B cell (primary cell): ENCODE data around the gene SH3RF3. TPM values are rescaled to one million over a fixed set of nuclear protein-coding genes. Genes with fewer than 3 reads are reported as not detected.
A peak's percentile ranks its signal among the peaks of the same experiment; 100 is the strongest.

Source experiments
- ATAC-seq: fragments of 200-7000 bp; cut with Tn5 transposase; one replicate; pipeline ENCODE4 v1.10.0; 2021; ENCODE audit warnings: low read depth, mild to moderate bottlenecking, moderate number of reproducible peaks, moderate library complexity
- CTCF ChIA-PET: fragments of 350-600 bp; sonication (Branson Sonifier 250); formaldehyde crosslinking; loops from one replicate; lab custom pipeline; 2021; ENCODE audit warnings: antibody characterized with exemption, inconsistent platforms; lab: Charles Lee
- POLR2A ChIA-PET: fragments of 350-600 bp; sonication (Branson Sonifier 250); formaldehyde crosslinking; loops from one replicate; lab custom pipeline; 2021; ENCODE audit warnings: antibody characterized with exemption; lab: Charles Lee
- DNase-seq: peaks from one replicate; pipeline ENCODE4 v3.0.0; 2013
- H2AFZ ChIP-seq: 2 replicates; pipeline ENCODE4 v1.6.1; 2012; ENCODE audit warnings: mild to moderate bottlenecking, low read depth, low read length; ENCODE audit not compliant: insufficient read depth, poor library complexity, severe bottlenecking
- H3K27ac ChIP-seq, 2 donors: 1 replicate in 1 of 2; 2 replicates in 1 of 2; pipeline ENCODE4 v1.5.1; 2012 to 2013; ENCODE audit warnings: low read length in 2 of 2, mild to moderate bottlenecking in 2 of 2, moderate library complexity in 1 of 2
- H3K27me3 ChIP-seq, 4 experiments: fragments of 200-600 bp in 1 of 4; sonication (generic) in 1 of 4; replicated peaks in 1 of 4; 1 replicate in 2 of 4; 2 replicates in 2 of 4; pipeline versions ENCODE4 v1.6.1 to v1.7.0; 2013 to 2016; ENCODE audit warnings: low read length in 3 of 4, mild to moderate bottlenecking in 2 of 4, mixed read lengths in 1 of 4, moderate library complexity in 1 of 4; ENCODE audit not compliant: insufficient read depth in 4 of 4, control insufficient read depth in 3 of 4; ENCODE audit errors: control extremely low read depth in 1 of 4
- H3K36me3 ChIP-seq, 2 experiments: replicated peaks in 1 of 2; 1 replicate in 1 of 2; 2 replicates in 1 of 2; pipeline versions ENCODE4 v1.6.1 to v1.7.1; 2013; ENCODE audit warnings: low read length in 1 of 2; ENCODE audit not compliant: insufficient read depth in 2 of 2, control insufficient read depth in 1 of 2; ENCODE audit errors: control extremely low read depth in 1 of 2, extremely low read depth in 1 of 2
- H3K4me1 ChIP-seq, 2 donors: fragments of 200-600 bp in 1 of 2; sonication (generic) in 1 of 2; 1 replicate in 1 of 2; 2 replicates in 1 of 2; pipeline versions ENCODE4 v1.5.1 to v1.6.1; 2013 to 2017; ENCODE audit warnings: low read length in 2 of 2; ENCODE audit not compliant: control insufficient read depth in 2 of 2, insufficient read depth in 2 of 2
- H3K4me2 ChIP-seq: replicated peaks from 2 replicates; pipeline ENCODE3; 2012; ENCODE audit warnings: mild to moderate bottlenecking, low read depth, low read length; ENCODE audit not compliant: poor library complexity, severe bottlenecking
- H3K4me3 ChIP-seq, 5 experiments: fragments of 200-600 bp in 1 of 5; sonication (generic) in 1 of 5; 1 replicate in 3 of 5; 2 replicates in 2 of 5; pipeline versions ENCODE4 v1.5.1 to v1.7.0; 2011 to 2016; ENCODE audit warnings: low read length in 4 of 5, mild to moderate bottlenecking in 4 of 5, low read depth in 2 of 5, control low read depth in 1 of 5, moderate library complexity in 1 of 5; ENCODE audit not compliant: insufficient read depth in 1 of 5; ENCODE audit errors: control extremely low read depth in 1 of 5, extremely low read depth in 1 of 5
- H3K79me2 ChIP-seq: fragments of 200-600 bp; sonication (generic); one replicate; pipeline ENCODE4 v1.6.0; 2016; ENCODE audit warnings: low read length; ENCODE audit not compliant: control insufficient read depth, insufficient read depth
- H3K9ac ChIP-seq: fragments of 200-600 bp; sonication (generic); 2 replicates; pipeline ENCODE4 v1.6.1; 2017; ENCODE audit warnings: mild to moderate bottlenecking, low read length, moderate library complexity
- H3K9me3 ChIP-seq, 3 donors: one replicate each; pipeline versions ENCODE4 v1.6.1 to v1.7.1; 2013; ENCODE audit warnings: low read length in 2 of 3; ENCODE audit not compliant: control insufficient read depth in 2 of 3, insufficient read depth in 1 of 3; ENCODE audit errors: control extremely low read depth in 1 of 3
- H4K20me1 ChIP-seq: 2 replicates; pipeline ENCODE4 v1.6.0; 2012; ENCODE audit warnings: mild to moderate bottlenecking, low read length; ENCODE audit not compliant: insufficient read depth, control insufficient read depth, poor library complexity, severe bottlenecking
- H3K27ac Mint-ChIP-seq: one replicate; pipeline ENCODE4 v1.8.0; 2021; ENCODE audit warnings: mixed read lengths
- H3K27me3 Mint-ChIP-seq: one replicate; pipeline ENCODE4 v1.8.0; 2021; ENCODE audit warnings: mixed read lengths
- H3K4me1 Mint-ChIP-seq: one replicate; pipeline ENCODE4 v1.8.0; 2021; ENCODE audit warnings: mixed read lengths
- H3K4me3 Mint-ChIP-seq: one replicate; pipeline ENCODE4 v1.8.0; 2021; ENCODE audit warnings: mixed read lengths
- H3K9me3 Mint-ChIP-seq: one replicate; pipeline ENCODE4 v1.8.0; 2022; ENCODE audit warnings: mixed read lengths; ENCODE audit not compliant: insufficient read depth
- EZH2 ChIP-seq: IDR thresholded peaks from 2 replicates; pipeline ENCODE4 v1.6.1; 2012; ENCODE audit warnings: borderline replicate concordance, low read depth, mild to moderate bottlenecking, moderate library complexity, low read length; ENCODE audit not compliant: insufficient read depth, poor library complexity, severe bottlenecking
- WGBS: methylation state at CpG from one replicate; pipeline ENCODE4 v1.1.5; 2013; ENCODE audit warnings: missing lambda C conversion rate; ENCODE audit not compliant: insufficient coverage; 5-methylcytosine and 5-hydroxymethylcytosine counted together
- intact Hi-C: fragments of 100-400 bp; cut with micrococcal nuclease; formaldehyde crosslinking; loops from one replicate; pipeline ENCODE4 v1.10.0; 2022
- polyA plus RNA-seq: library from polyadenylated mRNA; depleted of rRNA; stranded (reverse); fragments of >200 nt; gene quantifications from 2 replicates; pipeline ENCODE4 v1.2.3, GENCODE V29; 2012
- total RNA-seq, 2 donors: library from RNA; stranded (reverse); fragments of 120-200 nt in 1 of 2; gene quantifications; 1 replicate in 1 of 2; 2 replicates in 1 of 2; pipeline versions ENCODE4 v1.2.3 to v1.2.4, GENCODE V29; 2013 to 2022
- TF ChIP-seq, protein P1 (sequence below): fragments of 200-600 bp; IDR thresholded peaks from one replicate; pipeline ENCODE4 v1.8.0; 2022; ENCODE audit warnings: antibody characterized with exemption, mild to moderate bottlenecking

The SH3RF3 gene
- total and polyA plus RNA-seq, 2 donors (not counting 1 experiment from before 2014, with no cell fraction given): 0.07 to 1.2 TPM

GRCh38 chr2:109211315-109211714, 82.3 kb downstream of the SH3RF3 start:
- no peak overlapping the region for H3K4me3 ChIP-seq
- peaks cover 0 to 10% (median 0%) of the 10 kb centered on the region in 3 donors for H3K9me3 ChIP-seq
- H3K4me1 ChIP-seq: peaks cover 31 to 38% of the 10 kb centered on the region in 2 donors
- no peak overlapping the region for H3K4me3 Mint-ChIP-seq
- H3K79me2 ChIP-seq: no peaks in the 10 kb centered on the region
- H2AFZ ChIP-seq: no peak overlapping the region
- no peaks in the 10 kb centered on the region for H3K36me3 ChIP-seq
- no peaks in the 10 kb centered on the region for H3K9me3 Mint-ChIP-seq
- no peak for DNase-seq
- TF ChIP-seq, protein P1, sequence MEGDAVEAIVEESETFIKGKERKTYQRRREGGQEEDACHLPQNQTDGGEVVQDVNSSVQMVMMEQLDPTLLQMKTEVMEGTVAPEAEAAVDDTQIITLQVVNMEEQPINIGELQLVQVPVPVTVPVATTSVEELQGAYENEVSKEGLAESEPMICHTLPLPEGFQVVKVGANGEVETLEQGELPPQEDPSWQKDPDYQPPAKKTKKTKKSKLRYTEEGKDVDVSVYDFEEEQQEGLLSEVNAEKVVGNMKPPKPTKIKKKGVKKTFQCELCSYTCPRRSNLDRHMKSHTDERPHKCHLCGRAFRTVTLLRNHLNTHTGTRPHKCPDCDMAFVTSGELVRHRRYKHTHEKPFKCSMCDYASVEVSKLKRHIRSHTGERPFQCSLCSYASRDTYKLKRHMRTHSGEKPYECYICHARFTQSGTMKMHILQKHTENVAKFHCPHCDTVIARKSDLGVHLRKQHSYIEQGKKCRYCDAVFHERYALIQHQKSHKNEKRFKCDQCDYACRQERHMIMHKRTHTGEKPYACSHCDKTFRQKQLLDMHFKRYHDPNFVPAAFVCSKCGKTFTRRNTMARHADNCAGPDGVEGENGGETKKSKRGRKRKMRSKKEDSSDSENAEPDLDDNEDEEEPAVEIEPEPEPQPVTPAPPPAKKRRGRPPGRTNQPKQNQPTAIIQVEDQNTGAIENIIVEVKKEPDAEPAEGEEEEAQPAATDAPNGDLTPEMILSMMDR: no peak
- TF ChIP-seq EZH2: no peak
- H3K4me2 ChIP-seq: no peak overlapping the region
- intact Hi-C loops: no loop called here
- peaks cover 50% of the 10 kb centered on the region for H3K4me1 Mint-ChIP-seq
- ATAC-seq: no peak
- no peak overlapping the region for H3K27ac ChIP-seq
- H3K27ac Mint-ChIP-seq: no peak overlapping the region
- WGBS: 90% methylated on average over 9 of the region's 10 CpGs
- POLR2A ChIA-PET: no interaction called here
- peaks cover 13% of the 10 kb centered on the region for H3K27me3 Mint-ChIP-seq
- H3K9ac ChIP-seq: no peak overlapping the region
- CTCF ChIA-PET: no interaction called here
- H3K27me3 ChIP-seq: no peaks in the 10 kb centered on the region
- no peaks in the 10 kb centered on the region for H4K20me1 ChIP-seq

GRCh38 chr2:109212836-109213563, 84.0 kb downstream of the SH3RF3 start:
- H3K9ac ChIP-seq: no peak overlapping the region
- H3K4me3 ChIP-seq: no peak overlapping the region
- peak overlapping the region; percentile 85 for H3K27ac Mint-ChIP-seq
- peak overlapping the region; percentile 74 for H3K4me3 Mint-ChIP-seq
- TF ChIP-seq, protein P1: no peak
- no peak for TF ChIP-seq EZH2
- H3K27ac ChIP-seq: no peak overlapping the region
- no peaks in the 10 kb centered on the region for H4K20me1 ChIP-seq
- POLR2A ChIA-PET: no interaction called here
- H3K4me2 ChIP-seq: no peak overlapping the region
- H2AFZ ChIP-seq: peak overlapping the region; percentile 56
- no peaks in the 10 kb centered on the region for H3K36me3 ChIP-seq
- ATAC-seq: no peak
- H3K27me3 Mint-ChIP-seq: peaks cover 21% of the 10 kb centered on the region
- peaks cover 0 to 9% (median 0%) of the 10 kb centered on the region in 3 donors for H3K9me3 ChIP-seq
- no peaks in the 10 kb centered on the region for H3K9me3 Mint-ChIP-seq
- CTCF ChIA-PET: interaction anchor here (0.6 kb wide), 1 partner anchor 8 kb away, joined by 3 read pairs; no protein-coding TSS in a partner anchor
- no peak for DNase-seq
- 95% methylated on average over 8 of the region's 10 CpGs for WGBS
- intact Hi-C loops: no loop called here
- no peaks in the 10 kb centered on the region for H3K79me2 ChIP-seq
- H3K27me3 ChIP-seq: no peaks in the 10 kb centered on the region
- H3K4me1 ChIP-seq: peaks cover 42 to 54% of the 10 kb centered on the region in 2 donors
- peaks cover 64% of the 10 kb centered on the region for H3K4me1 Mint-ChIP-seq
